Fibroblast of peridontal ligament (primary cell): ENCODE data around the gene LENEP.

ENCODE experiments used
- DNase-seq: peaks from one replicate; pipeline ENCODE4 v3.0.0-alpha.2; 2010; ENCODE audit errors: extremely low read depth

The LENEP gene

GRCh38 chr1:155010211-155010918 is 17.0 kb downstream of the LENEP start:
- no peak for DNase-seq

GRCh38 chr1:155011004-155011416 is 17.6 kb downstream of the LENEP start:
- no peak for DNase-seq

GRCh38 chr1:155011437-155012025 is 18.1 kb downstream of the LENEP start:
- no peak for DNase-seq

GRCh38 chr1:155012026-155012546 is 18.7 kb downstream of the LENEP start:
- DNase-seq: peak; percentile 63

GRCh38 chr1:155012776-155013602 is 19.6 kb downstream of the LENEP start:
- DNase-seq: no peak

- DNase-seq: no peak
These were observed 20.2 kb downstream of the LENEP start for GRCh38 chr1:155013632-155014031.

- no peak for DNase-seq
These were observed 21.5 kb downstream of the LENEP start for GRCh38 chr1:155014709-155015508.

GRCh38 chr1:155015527-155016230 is 22.3 kb downstream of the LENEP start:
- DNase-seq: no peak

- DNase-seq: no peak
These were observed 22.9 kb downstream of the LENEP start for GRCh38 chr1:155016231-155016831.

- peak; percentile 80 for DNase-seq
These were observed 23.9 kb downstream of the LENEP start for GRCh38 chr1:155017041-155017945.

GRCh38 chr1:155017946-155018316 is 24.5 kb downstream of the LENEP start:
- DNase-seq: no peak

- DNase-seq: peak; percentile 7
These were observed 25.4 kb downstream of the LENEP start for GRCh38 chr1:155018617-155019348.

GRCh38 chr1:155019377-155020245 is 26.2 kb downstream of the LENEP start:
- DNase-seq: no peak

GRCh38 chr1:155022136-155022926 is 28.9 kb downstream of the LENEP start:
- DNase-seq: no peak

- no peak for DNase-seq
These were observed 29.5 kb downstream of the LENEP start for GRCh38 chr1:155022927-155023236.

- DNase-seq: no peak
These were observed 30.2 kb downstream of the LENEP start for GRCh38 chr1:155023627-155024026.

- no peak for DNase-seq
These were observed 30.9 kb downstream of the LENEP start for GRCh38 chr1:155024315-155024714.
